ENCODE data around the gene CMTR1. TPM values are rescaled to one million over a fixed set of nuclear protein-coding genes. Genes with fewer than 3 reads are reported as not detected.

The CMTR1 gene
- total RNA-seq, 1 experiment from 2014 or later = 36.4 TPM

DNA sequence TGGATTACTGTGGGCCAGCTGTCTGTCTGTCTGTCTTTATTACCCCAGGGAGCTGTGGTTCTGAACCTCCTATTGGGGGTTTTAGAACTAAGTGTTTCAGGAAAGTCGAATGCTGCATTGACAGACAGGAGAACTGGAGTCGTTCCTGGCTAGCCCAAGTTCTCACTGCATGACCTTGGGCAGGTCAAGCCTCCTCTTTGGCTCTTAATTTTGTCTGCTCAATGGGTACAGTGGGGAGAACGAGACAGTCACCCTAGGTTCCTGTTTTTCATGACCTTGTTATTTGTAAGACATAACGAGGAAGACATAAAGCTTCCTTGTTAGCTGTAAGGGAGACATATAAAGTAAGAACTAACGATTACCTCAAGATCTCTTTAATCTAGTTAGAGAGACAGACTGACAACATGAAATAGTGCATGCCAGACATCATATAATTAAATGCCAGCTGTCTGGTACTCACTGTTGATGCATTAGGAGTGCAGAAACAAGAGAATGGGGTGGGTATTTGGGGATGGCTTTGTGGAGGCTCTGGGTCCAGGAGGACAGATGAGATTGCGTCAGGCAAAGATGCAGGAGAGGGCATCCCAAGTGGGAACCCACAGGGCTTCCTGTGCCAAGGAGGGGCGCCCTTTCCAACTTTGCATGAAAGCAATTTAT, 70.4 kb downstream of the CMTR1 start:
- ChIA-PET POLR2A (ENCODE audit: unreplicated experiment) (no interaction called here), CTCF (no interaction called here)
- DNase-seq (no peak), ATAC-seq (no peak)
- H3K9me3 ChIP-seq (ENCODE audit: low read length) = no peaks in the 10 kb centered on the region
- no peak overlapping the region for H3K4me3 ChIP-seq (ENCODE audit: low read length)
- no peak overlapping the region for H3K27ac ChIP-seq (ENCODE audit: low read length)
- H3K9me2 ChIP-seq (replicated peaks; ENCODE audit: low read length) = no peaks in the 10 kb centered on the region
- no peaks in the 10 kb centered on the region for H3K36me3 ChIP-seq (ENCODE audit: low read depth, low read length)
- H3K79me2 ChIP-seq (ENCODE audit: low read length) = no peaks in the 10 kb centered on the region
- no peaks in the 10 kb centered on the region for H4K20me1 ChIP-seq (ENCODE audit: low read length)
- H3K9ac ChIP-seq (ENCODE audit: low read length) = no peak overlapping the region
- intact Hi-C loops (cut with micrococcal nuclease) = no loop called here
- TF ChIP-seq EZH2phosphoT487 (IDR thresholded peaks at IDR 0.05; ENCODE audit: borderline replicate concordance, low read length) = no peak
- TF ChIP-seq EZH2 (IDR thresholded peaks at IDR 0.05; ENCODE audit: low read length, unreplicated experiment) = no peak
- TF ChIP-seq, protein P1, sequence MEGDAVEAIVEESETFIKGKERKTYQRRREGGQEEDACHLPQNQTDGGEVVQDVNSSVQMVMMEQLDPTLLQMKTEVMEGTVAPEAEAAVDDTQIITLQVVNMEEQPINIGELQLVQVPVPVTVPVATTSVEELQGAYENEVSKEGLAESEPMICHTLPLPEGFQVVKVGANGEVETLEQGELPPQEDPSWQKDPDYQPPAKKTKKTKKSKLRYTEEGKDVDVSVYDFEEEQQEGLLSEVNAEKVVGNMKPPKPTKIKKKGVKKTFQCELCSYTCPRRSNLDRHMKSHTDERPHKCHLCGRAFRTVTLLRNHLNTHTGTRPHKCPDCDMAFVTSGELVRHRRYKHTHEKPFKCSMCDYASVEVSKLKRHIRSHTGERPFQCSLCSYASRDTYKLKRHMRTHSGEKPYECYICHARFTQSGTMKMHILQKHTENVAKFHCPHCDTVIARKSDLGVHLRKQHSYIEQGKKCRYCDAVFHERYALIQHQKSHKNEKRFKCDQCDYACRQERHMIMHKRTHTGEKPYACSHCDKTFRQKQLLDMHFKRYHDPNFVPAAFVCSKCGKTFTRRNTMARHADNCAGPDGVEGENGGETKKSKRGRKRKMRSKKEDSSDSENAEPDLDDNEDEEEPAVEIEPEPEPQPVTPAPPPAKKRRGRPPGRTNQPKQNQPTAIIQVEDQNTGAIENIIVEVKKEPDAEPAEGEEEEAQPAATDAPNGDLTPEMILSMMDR (conservative IDR thresholded peaks at IDR 0.05; ENCODE audit: low read depth, low read length) = no peak
- H2AFZ ChIP-seq (ENCODE audit: low read length) = no peak overlapping the region
- H3F3A ChIP-seq (ENCODE audit: low read length, unreplicated experiment) = no peaks in the 10 kb centered on the region
- peaks cover 6% of the 10 kb centered on the region; the same call in 1 of the 2 replicates for H3K4me1 ChIP-seq (ENCODE audit: insufficient read depth, low read length)
- H3K27me3 ChIP-seq (ENCODE audit: low read length) = no peaks in the 10 kb centered on the region
- BruUV-seq (replicated peaks) = no TSS peak
- no peak overlapping the region for H3K4me2 ChIP-seq (ENCODE audit: low read length)

DNA sequence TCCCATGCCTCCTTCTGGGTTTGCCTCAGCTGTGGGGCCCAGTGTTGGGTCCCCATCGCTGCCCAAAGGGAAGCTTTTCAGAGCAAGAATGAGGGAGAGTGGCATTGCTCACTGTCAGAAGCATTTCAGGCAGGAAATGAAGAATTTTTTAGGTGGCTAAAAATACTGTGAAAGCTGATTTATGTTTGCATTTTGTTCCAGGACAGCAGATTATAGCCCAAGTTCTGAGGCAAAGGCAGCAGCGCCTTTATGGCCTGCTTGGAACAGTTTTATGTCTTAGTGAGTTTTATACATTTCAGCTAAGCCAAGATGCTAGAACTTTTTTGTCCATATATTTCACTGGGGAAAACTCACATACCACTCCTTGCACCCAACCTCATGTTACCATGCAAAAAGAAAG, 71.0 kb downstream of the CMTR1 start:
- Histone ChIP-seq H3K27ac (ENCODE audit: low read length) (no peak overlapping the region), H3K9me3 (ENCODE audit: low read length) (no peaks in the 10 kb centered on the region), H2AFZ (ENCODE audit: low read length) (no peak overlapping the region), H3K4me3 (ENCODE audit: low read length) (no peak overlapping the region), H3K9me2 (replicated peaks; ENCODE audit: low read length) (no peaks in the 10 kb centered on the region), H3K4me1 (ENCODE audit: insufficient read depth, low read length) (peaks cover 3% of the 10 kb centered on the region; the same call in 1 of the 2 replicates), H4K20me1 (ENCODE audit: low read length) (no peaks in the 10 kb centered on the region), H3K9ac (ENCODE audit: low read length) (no peak overlapping the region), H3K27me3 (ENCODE audit: low read length) (no peaks in the 10 kb centered on the region), H3K4me2 (ENCODE audit: low read length) (no peak overlapping the region), H3F3A (ENCODE audit: low read length, unreplicated experiment) (no peaks in the 10 kb centered on the region), H3K36me3 (ENCODE audit: low read depth, low read length) (no peaks in the 10 kb centered on the region), H3K79me2 (ENCODE audit: low read length) (no peaks in the 10 kb centered on the region)
- TF ChIP-seq EZH2 (IDR thresholded peaks at IDR 0.05; ENCODE audit: low read length, unreplicated experiment) (no peak), EZH2phosphoT487 (IDR thresholded peaks at IDR 0.05; ENCODE audit: borderline replicate concordance, low read length) (no peak)
- TF ChIP-seq, protein P1 (conservative IDR thresholded peaks at IDR 0.05; ENCODE audit: low read depth, low read length) = no peak
- ATAC-seq = no peak
- intact Hi-C loops (cut with micrococcal nuclease) = no loop called here
- no peak for DNase-seq
- ChIA-PET POLR2A (ENCODE audit: unreplicated experiment) (no interaction called here), CTCF (no interaction called here)
- BruUV-seq (replicated peaks) = no TSS peak

DNA sequence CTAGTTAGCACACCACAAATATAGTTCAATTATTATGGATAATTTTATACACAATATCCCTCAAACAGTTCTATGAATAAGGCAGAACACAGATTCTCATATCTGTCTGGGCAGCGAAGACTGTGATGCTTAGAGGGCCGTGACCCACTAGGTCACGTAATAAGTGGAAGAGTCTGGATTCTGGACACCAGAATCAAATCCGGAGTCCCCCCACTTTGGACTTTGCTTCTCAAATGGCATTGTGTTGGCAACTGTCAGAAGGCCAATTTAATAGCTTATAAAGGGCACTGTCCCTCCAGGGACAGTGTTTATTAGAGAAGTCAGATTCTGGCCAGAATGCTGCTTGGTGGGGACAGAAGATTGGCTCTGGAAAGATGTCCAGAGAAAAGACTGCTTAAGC, 73.5 kb downstream of the CMTR1 start:
- H4K20me1 ChIP-seq (ENCODE audit: low read length) = no peaks in the 10 kb centered on the region
- POLR2A ChIA-PET (ENCODE audit: unreplicated experiment) = no interaction called here
- intact Hi-C loops (cut with micrococcal nuclease) = no loop called here
- H3K36me3 ChIP-seq (ENCODE audit: low read depth, low read length) = no peaks in the 10 kb centered on the region
- no TSS peak for BruUV-seq (replicated peaks)
- no peak for DNase-seq
- no peaks in the 10 kb centered on the region for H3K4me1 ChIP-seq (ENCODE audit: insufficient read depth, low read length)
- no peaks in the 10 kb centered on the region for H3K9me3 ChIP-seq (ENCODE audit: low read length)
- ATAC-seq = no peak
- H3K27me3 ChIP-seq (ENCODE audit: low read length) = no peaks in the 10 kb centered on the region
- H3K9me2 ChIP-seq (replicated peaks; ENCODE audit: low read length) = no peaks in the 10 kb centered on the region
- CTCF ChIA-PET = no interaction called here
- no peak overlapping the region for H3K4me2 ChIP-seq (ENCODE audit: low read length)
- H3K4me3 ChIP-seq (ENCODE audit: low read length) = no peak overlapping the region
- H3F3A ChIP-seq (ENCODE audit: low read length, unreplicated experiment) = no peaks in the 10 kb centered on the region
- H3K9ac ChIP-seq (ENCODE audit: low read length) = no peak overlapping the region
- no peak overlapping the region for H2AFZ ChIP-seq (ENCODE audit: low read length)
- H3K79me2 ChIP-seq (ENCODE audit: low read length) = no peaks in the 10 kb centered on the region
- no peak overlapping the region for H3K27ac ChIP-seq (ENCODE audit: low read length)
- TF ChIP-seq EZH2 (IDR thresholded peaks at IDR 0.05; ENCODE audit: low read length, unreplicated experiment) (no peak), EZH2phosphoT487 (IDR thresholded peaks at IDR 0.05; ENCODE audit: borderline replicate concordance, low read length) (no peak)
- TF ChIP-seq, protein P1 (conservative IDR thresholded peaks at IDR 0.05; ENCODE audit: low read depth, low read length) = no peak

Measured in PC-3 (cell line).